Sciatic nerve (tissue), 2 donors: ENCODE results near the gene BDKRB2. TPM values are rescaled to one million over a fixed set of nuclear protein-coding genes. Genes with fewer than 3 reads are reported as not detected.

Source experiments
- ATAC-seq: fragments of 200-7000 bp; cut with Tn5 transposase; one replicate; pipeline ENCODE4 v1.9.1; 2020; ENCODE audit warnings: mild to moderate bottlenecking, moderate library complexity
- DNase-seq: peaks from one replicate; pipeline ENCODE4 v3.0.0-alpha.2; 2020; ENCODE audit warnings: low spot score
- intact Hi-C: fragments of 100-400 bp; cut with DNase I; formaldehyde crosslinking; loops from one replicate; pipeline ENCODE4 v1.14.2; 2022
- total RNA-seq: library from RNA; stranded (reverse); fragmentation: NEBNext Ultra II Directional; extraction: Animal tissue kit (Norgen Biotek cat#: 25700); gene quantifications from one replicate; pipeline ENCODE4 v1.2.1, GENCODE V29; 2021
- donor health status: DM: no; HTN: no; CAD: no.
- donor health status: DM: no; HTN: no; CAD: no.

Gene BDKRB2
- total RNA-seq, 1 donor from 2014 or later, result 50.4 TPM

GRCh38 chr14:96213871-96214465 lies 9.3 kb downstream of the BDKRB2 start:
- DNase-seq (no peak), ATAC-seq (peak; percentile 14)
- intact Hi-C loops, result loop anchor here (5.0 kb wide), 1 partner anchor 958 kb away; no protein-coding TSS in a partner anchor

- DNase-seq (no peak), ATAC-seq (no peak)
- intact Hi-C loops, result loop anchor here (5.0 kb wide), 1 partner anchor 958 kb away; no protein-coding TSS in a partner anchor
Observed at GRCh38 chr14:96214793-96215192, 10.2 kb downstream of the BDKRB2 start.

- intact Hi-C loops, result no loop called here
- no peak for DNase-seq
- ATAC-seq, result no peak
Observed at GRCh38 chr14:96215452-96216244, 11.0 kb downstream of the BDKRB2 start.

- no peak for DNase-seq
- no peak for ATAC-seq
- intact Hi-C loops, result no loop called here
Observed at GRCh38 chr14:96216627-96217026, 12.0 kb downstream of the BDKRB2 start.

GRCh38 chr14:96217376-96217913 lies 12.8 kb downstream of the BDKRB2 start:
- ATAC-seq (peak; percentile 9), DNase-seq (no peak)
- intact Hi-C loops, result no loop called here

GRCh38 chr14:96221109-96221650 lies 16.5 kb downstream of the BDKRB2 start:
- intact Hi-C loops, result no loop called here

GRCh38 chr14:96221841-96222240 lies 17.2 kb downstream of the BDKRB2 start:
- intact Hi-C loops, result no loop called here
- DNase-seq, result no peak
- ATAC-seq, result no peak

More at GRCh38 chr14:96221109-96221650, 16.5 kb downstream of the BDKRB2 start:
- ATAC-seq (no peak), DNase-seq (no peak)

- no peak for DNase-seq
- ATAC-seq, result peak; percentile 85
- intact Hi-C loops, result no loop called here
Observed at GRCh38 chr14:96224480-96225096, 19.9 kb downstream of the BDKRB2 start.

GRCh38 chr14:96225213-96225612 lies 20.6 kb downstream of the BDKRB2 start:
- DNase-seq (no peak), ATAC-seq (no peak)
- intact Hi-C loops, result no loop called here

GRCh38 chr14:96225745-96226151 lies 21.1 kb downstream of the BDKRB2 start:
- intact Hi-C loops, result no loop called here
- ATAC-seq (peak; percentile 80), DNase-seq (peak; percentile 78)

- no peak for ATAC-seq
- intact Hi-C loops, result no loop called here
- no peak for DNase-seq
Observed at GRCh38 chr14:96227428-96227827, 22.8 kb downstream of the BDKRB2 start.

- ATAC-seq (no peak), DNase-seq (no peak)
- intact Hi-C loops, result no loop called here
Observed at GRCh38 chr14:96229315-96229714, 24.7 kb downstream of the BDKRB2 start.

- intact Hi-C loops, result no loop called here
- no peak for DNase-seq
- ATAC-seq, result no peak
Observed at GRCh38 chr14:96231056-96231455, 26.4 kb downstream of the BDKRB2 start.

- intact Hi-C loops, result no loop called here
- peak; percentile 12 for ATAC-seq
Observed at GRCh38 chr14:96231526-96232130, 27.0 kb downstream of the BDKRB2 start.

GRCh38 chr14:96232506-96232905 lies 27.9 kb downstream of the BDKRB2 start:
- ATAC-seq (no peak), DNase-seq (no peak)
- intact Hi-C loops, result no loop called here

More at GRCh38 chr14:96231526-96232130, 27.0 kb downstream of the BDKRB2 start:
- DNase-seq, result no peak

GRCh38 chr14:96233661-96234060 lies 29.0 kb downstream of the BDKRB2 start:
- ATAC-seq, result peak; percentile 19
- intact Hi-C loops, result no loop called here
- DNase-seq, result no peak

- intact Hi-C loops, result no loop called here
- ATAC-seq (no peak), DNase-seq (no peak)
Observed at GRCh38 chr14:96235426-96235825, 30.8 kb downstream of the BDKRB2 start.

GRCh38 chr14:96237641-96238040 lies 33.0 kb downstream of the BDKRB2 start:
- ATAC-seq (no peak), DNase-seq (no peak)
- intact Hi-C loops, result no loop called here

- no peak for DNase-seq
- intact Hi-C loops, result no loop called here
Observed at GRCh38 chr14:96238676-96239265, 34.1 kb downstream of the BDKRB2 start.

More at GRCh38 chr14:96238676-96239265, 34.1 kb downstream of the BDKRB2 start:
- no peak for ATAC-seq
